GM21526 (cell line): ENCODE measurements around the gene STAP2.
"Not testable (repeated sequence)": the region's sequence is repeated elsewhere in the genome, so short reads cannot be mapped to it uniquely, and the experiment has no call there.

Source experiments
- ATAC-seq: cut with Tn5 transposase; IDR thresholded peaks from one replicate; pipeline ENCODE4 v1.9.1; 2021; ENCODE audit warnings: moderate library complexity; ENCODE audit not compliant: unreplicated experiment, low FRiP score

Gene STAP2

GRCh38 chr19:4278419-4279266, 60.0 kb downstream of the STAP2 start, which contains the start of gene SHD:
Gene SHD (plus strand): TSS chr19:4279266. CDS start chr19:4280064, 798 bp downstream.
- no peak for ATAC-seq

GRCh38 chr19:4278010-4278409, 60.6 kb downstream of the STAP2 start:
- no peak for ATAC-seq

GRCh38 chr19:4277191-4277696, 61.4 kb downstream of the STAP2 start:
- ATAC-seq: no peak

- ATAC-seq: not testable (repeated sequence)
Observed at GRCh38 chr19:4274321-4274686, 64.3 kb downstream of the STAP2 start.
